ENCODE measurements around the gene NDRG3. TPM values are rescaled to one million over a fixed set of nuclear protein-coding genes. Genes with fewer than 3 reads are reported as not detected.

The NDRG3 gene
- 43.5 TPM for total RNA-seq

DNA sequence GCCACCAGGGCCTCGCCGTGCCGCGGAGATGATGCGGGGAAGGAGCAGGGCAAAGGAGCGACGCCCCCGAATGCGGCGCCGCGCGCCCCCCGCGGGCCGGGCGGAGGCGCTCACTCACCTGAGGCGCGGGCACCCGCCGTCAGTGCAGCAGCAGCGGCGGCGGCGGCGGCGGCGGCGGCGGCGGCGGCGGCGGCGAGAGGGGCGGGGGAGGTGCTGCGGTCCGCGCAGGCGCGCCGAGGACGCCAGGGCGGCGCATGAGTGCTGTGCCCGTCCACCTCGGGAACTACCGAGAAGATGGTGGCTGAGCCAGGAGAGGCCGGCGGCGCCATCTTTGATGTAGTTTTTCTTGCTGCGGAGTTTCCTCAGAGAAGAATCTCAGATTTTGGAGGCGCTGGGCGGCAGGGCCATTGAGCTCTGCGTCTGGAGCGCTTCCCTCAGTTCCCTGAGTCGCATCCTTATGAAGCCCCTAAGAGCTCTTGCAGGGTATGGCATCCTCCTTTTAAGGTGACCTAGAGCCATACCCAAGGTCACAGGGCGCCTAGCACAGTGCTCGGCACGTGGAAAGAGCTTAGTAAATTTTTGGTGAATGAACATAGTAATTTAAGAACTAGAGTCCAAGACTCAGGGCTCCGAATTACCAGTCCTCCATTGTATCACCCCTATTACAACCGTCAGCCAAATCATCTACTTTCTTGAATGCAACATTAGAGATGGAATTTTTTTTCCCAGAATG is at the start of gene NDRG3:
NDRG3 (minus strand) TSS at position 164 of the 733 bp plus-strand sequence. CDS start 24,355 bp downstream, outside the sequence.

DNA sequence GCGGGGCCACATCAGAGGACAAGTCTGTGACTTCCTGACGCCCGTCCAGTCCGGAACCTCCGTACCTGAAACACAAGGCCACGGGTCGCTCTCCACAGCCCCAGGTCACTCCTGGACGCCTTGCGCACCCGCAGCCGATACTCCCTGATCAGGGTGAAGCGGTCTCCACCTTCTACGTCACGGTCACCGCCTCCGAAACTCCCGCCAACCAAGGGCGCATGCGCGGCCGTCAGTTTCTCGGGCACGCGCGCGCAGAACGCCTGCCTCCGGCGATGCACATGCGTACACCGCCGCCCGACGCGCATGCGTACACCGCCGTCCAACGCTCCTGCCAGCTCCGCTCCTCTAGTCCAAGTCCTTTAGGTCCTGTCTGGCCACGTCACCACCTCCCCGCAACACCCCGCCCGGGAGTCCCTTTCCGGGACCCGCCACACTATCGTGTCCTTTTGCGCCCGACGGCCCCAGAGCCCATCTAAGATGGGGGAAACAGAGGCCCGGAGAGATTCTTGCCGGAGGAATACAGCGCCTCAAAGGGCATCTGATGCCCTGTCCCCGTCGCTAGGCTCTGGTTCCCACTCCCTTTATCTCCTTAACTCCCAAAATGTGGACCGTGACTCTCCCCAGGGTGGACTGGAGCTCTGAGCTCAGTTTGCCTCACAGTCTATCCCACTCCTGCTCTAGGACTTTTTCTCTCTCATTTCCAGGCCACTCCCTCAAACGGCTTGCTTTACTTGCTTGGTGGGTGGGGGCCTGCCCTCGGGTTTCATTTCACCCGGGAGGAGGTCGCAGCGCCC is 27.9 kb upstream of the NDRG3 start, which contains the start of gene DSN1:
DSN1 (minus strand) TSS at position 167 of the 794 bp plus-strand sequence. CDS start 2,305 bp downstream, outside the sequence.

GRCh38 chr20:36645998-36646397 is 99.9 kb downstream of the NDRG3 start, which contains the start of gene SLA2:
TSS of gene SLA2 (minus strand) at chr20:36646196. CDS start at chr20:36641335, 4,861 bp downstream.

DNA sequence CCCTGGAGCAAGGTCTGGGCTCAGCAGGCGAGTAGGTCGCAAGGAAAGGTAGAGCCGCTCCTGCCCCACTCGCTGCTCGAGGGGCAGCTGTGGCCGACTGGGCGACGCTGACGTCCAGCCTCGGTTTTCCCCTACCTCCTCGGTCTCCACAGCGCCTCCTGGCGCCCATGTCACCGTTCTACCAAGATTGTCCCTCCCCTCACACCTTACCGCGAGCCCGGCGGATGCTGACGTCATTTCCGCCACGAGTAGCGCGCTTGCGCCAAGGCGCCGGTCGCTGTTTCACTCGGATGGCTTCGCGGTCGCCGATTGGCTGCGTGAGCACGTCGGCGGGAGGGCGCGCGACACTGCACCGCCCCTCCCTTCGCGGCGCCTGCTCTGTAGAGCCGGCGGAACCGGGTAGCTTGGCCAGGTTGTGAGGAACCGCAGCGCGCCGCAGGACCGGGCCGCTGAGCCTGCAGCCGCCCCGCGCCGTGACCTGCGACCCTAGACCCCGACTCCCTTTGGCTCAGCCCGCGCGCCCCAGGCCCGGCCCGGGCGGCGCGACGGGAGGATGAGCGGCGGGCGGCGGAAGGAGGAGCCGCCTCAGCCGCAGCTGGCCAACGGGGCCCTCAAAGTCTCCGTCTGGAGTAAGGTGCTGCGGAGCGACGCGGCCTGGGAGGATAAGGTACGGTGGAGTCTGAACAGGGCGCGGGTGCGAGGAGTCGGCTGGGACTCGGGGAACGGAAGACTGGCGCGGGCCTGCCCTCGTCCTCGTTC is 140.3 kb downstream of the NDRG3 start, which contains the start of gene RAB5IF:
RAB5IF (plus strand) TSS at position 381 of the 759 bp plus-strand sequence; CDS start at position 554, 173 bp downstream.

Small RNA genes within 50 kb of the gene (small RNA-seq; reads per million reads assigned to genes)
- not detected for gene RF00019 (ENCODE audit: low replicate concordance)

Other genes with a start within 250 kb of the NDRG3 start
- gene MYL9, start 204.6 kb downstream of the NDRG3 start, total RNA-seq, result not detected
- 8.8 TPM for gene TGIF2, start 172.5 kb downstream of the NDRG3 start, total RNA-seq
- gene RAB5IF, start 140.3 kb downstream of the NDRG3 start, total RNA-seq, result 27.9 TPM
- 0.31 TPM for gene SLA2, start 99.9 kb downstream of the NDRG3 start, total RNA-seq
- gene DSN1, start 27.7 kb upstream of the NDRG3 start, total RNA-seq, result 5.3 TPM
- gene TLDC2, start 130.0 kb upstream of the NDRG3 start, total RNA-seq, result not detected
- 38.8 TPM for gene SAMHD1, start 205.6 kb upstream of the NDRG3 start, total RNA-seq

Measured in parietal lobe (tissue), 2 donors.